Hematopoietic multipotent progenitor cell treated with erythropoietin and hydrocortisone succinate and interleukin-3 and kit ligand, for 17 days (in vitro differentiated cells): ENCODE results near the gene MGLL.

ENCODE experiments used
- DNase-seq: peaks from one replicate; pipeline ENCODE4 v3.0.0-alpha.2; 2015; ENCODE audit warnings: low spot score

MGLL gene

GRCh38 chr3:127789051-127789450, 33.3 kb downstream of the MGLL start:
- DNase-seq = no peak

- no peak for DNase-seq
Observed at GRCh38 chr3:127788451-127788909, 33.8 kb downstream of the MGLL start.

GRCh38 chr3:127787571-127788365, 34.5 kb downstream of the MGLL start:
- DNase-seq = no peak

GRCh38 chr3:127787071-127787490, 35.2 kb downstream of the MGLL start:
- no peak for DNase-seq

GRCh38 chr3:127786353-127787070, 35.8 kb downstream of the MGLL start:
- DNase-seq = no peak

- no peak for DNase-seq
Observed at GRCh38 chr3:127785711-127786265, 36.5 kb downstream of the MGLL start.

GRCh38 chr3:127784865-127785710, 37.2 kb downstream of the MGLL start:
- DNase-seq = no peak

GRCh38 chr3:127784283-127784682, 38.0 kb downstream of the MGLL start:
- DNase-seq = no peak

- no peak for DNase-seq
Observed at GRCh38 chr3:127783642-127784160, 38.6 kb downstream of the MGLL start.

- DNase-seq = no peak
Observed at GRCh38 chr3:127783166-127783565, 39.1 kb downstream of the MGLL start.

- no peak for DNase-seq
Observed at GRCh38 chr3:127781411-127782001, 40.8 kb downstream of the MGLL start.

GRCh38 chr3:127780536-127781400, 41.5 kb downstream of the MGLL start:
- DNase-seq = no peak

- no peak for DNase-seq
Observed at GRCh38 chr3:127779747-127780146, 42.6 kb downstream of the MGLL start.

- DNase-seq = no peak
Observed at GRCh38 chr3:127777921-127778656, 44.2 kb downstream of the MGLL start.

GRCh38 chr3:127777332-127777731, 45.0 kb downstream of the MGLL start:
- no peak for DNase-seq

- DNase-seq = no peak
Observed at GRCh38 chr3:127776347-127776746, 46.0 kb downstream of the MGLL start.

- DNase-seq = no peak
Observed at GRCh38 chr3:127775398-127776109, 46.8 kb downstream of the MGLL start.

GRCh38 chr3:127774647-127775046, 47.7 kb downstream of the MGLL start:
- DNase-seq = no peak

GRCh38 chr3:127773752-127774395, 48.4 kb downstream of the MGLL start:
- no peak for DNase-seq
